Endothelial cell (in vitro differentiated cells): ENCODE results near the gene OR52W1. TPM values are rescaled to one million over a fixed set of nuclear protein-coding genes. Genes with fewer than 3 reads are reported as not detected.

Experiments
- DNase-seq: peaks from one replicate; pipeline ENCODE4 v3.0.0; 2021; ENCODE audit warnings: low spot score
- H3K27ac Mint-ChIP-seq: one replicate; pipeline ENCODE4 v1.8.0; 2021; ENCODE audit warnings: mixed read lengths, inconsistent platforms; ENCODE audit not compliant: unreplicated experiment
- H3K27me3 Mint-ChIP-seq: one replicate; pipeline ENCODE4 v1.8.0; 2021; ENCODE audit warnings: mild to moderate bottlenecking, moderate library complexity, mixed read lengths, inconsistent platforms; ENCODE audit not compliant: unreplicated experiment
- H3K36me3 Mint-ChIP-seq: one replicate; pipeline ENCODE4 v1.8.0; 2021; ENCODE audit warnings: mild to moderate bottlenecking, low read depth, mixed read lengths, inconsistent platforms; ENCODE audit not compliant: unreplicated experiment
- H3K4me1 Mint-ChIP-seq: one replicate; pipeline ENCODE4 v1.8.0; 2021; ENCODE audit warnings: mild to moderate bottlenecking, mixed read lengths, inconsistent platforms; ENCODE audit not compliant: unreplicated experiment
- H3K4me3 Mint-ChIP-seq: one replicate; pipeline ENCODE4 v1.8.0; 2021; ENCODE audit warnings: mild to moderate bottlenecking, mixed read lengths, inconsistent platforms; ENCODE audit not compliant: unreplicated experiment
- H3K9me3 Mint-ChIP-seq: one replicate; pipeline ENCODE4 v1.8.0; 2021; ENCODE audit warnings: mixed read lengths, inconsistent platforms; ENCODE audit not compliant: unreplicated experiment
- total RNA-seq: library from RNA; stranded (reverse); fragmentation: NEBNext Ultra II Directional; extraction: Animal tissue kit (Norgen Biotek cat#: 25700); gene quantifications from one replicate; pipeline ENCODE4 v1.2.1, GENCODE V29; 2021; ENCODE audit not compliant: unreplicated experiment
- TF ChIP-seq, protein P1 (sequence below): fragments of 200-600 bp; sonication (generic); IDR thresholded peaks from one replicate; pipeline ENCODE4 v1.5.0; 2021; ENCODE audit warnings: antibody characterized with exemption; ENCODE audit not compliant: unreplicated experiment

OR52W1 gene
- total RNA-seq, 1 donor from 2014 or later: not detected

DNA sequence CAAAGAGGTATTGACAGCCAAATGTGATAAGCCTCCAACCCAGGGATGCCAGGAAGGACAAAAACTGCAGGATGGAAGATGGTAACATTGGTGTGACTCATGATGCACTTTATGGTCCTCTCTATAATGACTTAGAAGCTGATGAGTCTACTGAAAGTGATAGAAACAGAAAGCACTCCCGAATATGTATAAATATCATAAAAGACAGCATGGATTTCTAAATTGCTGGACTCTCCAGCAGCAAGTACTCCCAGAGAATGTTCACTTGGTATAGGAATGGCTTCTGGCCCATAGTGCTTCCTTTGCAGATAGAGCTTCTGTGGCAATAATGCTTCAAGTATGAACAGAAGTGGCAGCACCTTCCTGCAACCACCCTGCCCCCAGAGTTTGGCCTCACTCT, 28.8 kb upstream of the OR52W1 start, which contains the start of gene OR52B2:
OR52B2 (minus strand) TSS at position 101 of the 400 bp plus-strand sequence; CDS start at position 101, 0 bp downstream.
- DNase-seq: no peak
- H3K4me1 Mint-ChIP-seq: peaks cover 8% of the 10 kb centered on the region
- TF ChIP-seq, protein P1, sequence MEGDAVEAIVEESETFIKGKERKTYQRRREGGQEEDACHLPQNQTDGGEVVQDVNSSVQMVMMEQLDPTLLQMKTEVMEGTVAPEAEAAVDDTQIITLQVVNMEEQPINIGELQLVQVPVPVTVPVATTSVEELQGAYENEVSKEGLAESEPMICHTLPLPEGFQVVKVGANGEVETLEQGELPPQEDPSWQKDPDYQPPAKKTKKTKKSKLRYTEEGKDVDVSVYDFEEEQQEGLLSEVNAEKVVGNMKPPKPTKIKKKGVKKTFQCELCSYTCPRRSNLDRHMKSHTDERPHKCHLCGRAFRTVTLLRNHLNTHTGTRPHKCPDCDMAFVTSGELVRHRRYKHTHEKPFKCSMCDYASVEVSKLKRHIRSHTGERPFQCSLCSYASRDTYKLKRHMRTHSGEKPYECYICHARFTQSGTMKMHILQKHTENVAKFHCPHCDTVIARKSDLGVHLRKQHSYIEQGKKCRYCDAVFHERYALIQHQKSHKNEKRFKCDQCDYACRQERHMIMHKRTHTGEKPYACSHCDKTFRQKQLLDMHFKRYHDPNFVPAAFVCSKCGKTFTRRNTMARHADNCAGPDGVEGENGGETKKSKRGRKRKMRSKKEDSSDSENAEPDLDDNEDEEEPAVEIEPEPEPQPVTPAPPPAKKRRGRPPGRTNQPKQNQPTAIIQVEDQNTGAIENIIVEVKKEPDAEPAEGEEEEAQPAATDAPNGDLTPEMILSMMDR: no peak

DNA sequence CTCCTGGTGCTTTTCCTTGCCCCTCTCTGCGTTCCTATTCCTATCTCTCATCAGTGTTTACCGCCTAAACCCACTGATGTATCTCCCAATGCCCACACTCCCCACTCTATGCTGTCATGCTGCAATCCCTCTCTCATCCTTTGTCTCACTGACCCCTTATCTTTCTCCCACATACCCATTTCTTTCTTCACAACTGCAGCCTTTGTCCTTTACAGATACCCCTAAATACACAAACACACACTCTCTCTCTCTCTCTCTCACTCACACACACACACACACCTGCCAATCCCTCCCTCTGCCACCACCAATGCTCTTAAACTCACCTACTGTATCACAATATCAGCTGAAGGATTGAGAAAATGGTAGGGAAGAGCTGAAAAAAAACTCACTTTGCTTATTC, 23.6 kb upstream of the OR52W1 start:
- Mint-ChIP-seq H3K27ac (no peak overlapping the region), H3K36me3 (peaks cover 3% of the 10 kb centered on the region), H3K4me1 (peaks cover 11% of the 10 kb centered on the region), H3K27me3 (no peaks in the 10 kb centered on the region), H3K4me3 (no peak overlapping the region), H3K9me3 (no peaks in the 10 kb centered on the region)
- DNase-seq: no peak
- TF ChIP-seq, protein P1: no peak

More for the DNA sequence above, 28.8 kb upstream of the OR52W1 start, which contains the start of gene OR52B2:
- Mint-ChIP-seq H3K36me3 (no peaks in the 10 kb centered on the region), H3K9me3 (no peaks in the 10 kb centered on the region), H3K27me3 (no peaks in the 10 kb centered on the region), H3K27ac (no peak within 1 kb of the TSS), H3K4me3 (no peak within 1 kb of the TSS)

DNA sequence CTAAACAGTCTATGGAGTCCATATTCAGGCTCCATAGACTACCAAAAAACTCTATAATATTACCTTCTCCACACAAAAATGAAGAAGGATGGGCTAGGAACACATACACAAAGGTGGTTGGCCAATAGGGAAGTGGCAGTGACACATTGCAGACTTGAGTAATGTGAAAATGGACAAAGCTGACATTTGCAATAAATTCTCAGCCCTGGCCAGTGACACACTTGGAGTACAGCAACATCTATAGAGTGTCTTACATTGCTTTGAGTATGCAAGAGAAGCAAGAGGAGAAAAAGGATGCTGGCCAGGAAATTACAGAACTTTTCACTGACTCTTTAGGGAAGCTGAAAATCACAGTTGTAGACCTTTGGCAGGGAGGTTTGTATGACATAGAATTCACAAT, 7.3 kb upstream of the OR52W1 start:
- H3K27me3 Mint-ChIP-seq: peaks cover 2% of the 10 kb centered on the region
- TF ChIP-seq, protein P1: no peak
- no peak for DNase-seq
- H3K27ac Mint-ChIP-seq: no peak overlapping the region
- H3K36me3 Mint-ChIP-seq: no peaks in the 10 kb centered on the region
- no peaks in the 10 kb centered on the region for H3K9me3 Mint-ChIP-seq
- no peaks in the 10 kb centered on the region for H3K4me1 Mint-ChIP-seq
- no peak overlapping the region for H3K4me3 Mint-ChIP-seq

- Mint-ChIP-seq H3K4me1 (no peaks in the 10 kb centered on the region), H3K36me3 (no peaks in the 10 kb centered on the region), H3K9me3 (no peaks in the 10 kb centered on the region), H3K27ac (no peak overlapping the region), H3K4me3 (no peak overlapping the region), H3K27me3 (peaks cover 2% of the 10 kb centered on the region)
- DNase-seq: no peak
- TF ChIP-seq, protein P1: no peak
Measured at GRCh38 chr11:6194065-6194581, 4.9 kb upstream of the OR52W1 start.

GRCh38 chr11:6196396-6196795, 2.6 kb upstream of the OR52W1 start:
- Mint-ChIP-seq H3K4me1 (no peaks in the 10 kb centered on the region), H3K9me3 (no peaks in the 10 kb centered on the region), H3K36me3 (no peaks in the 10 kb centered on the region), H3K27me3 (peaks cover 2% of the 10 kb centered on the region), H3K4me3 (no peak overlapping the region), H3K27ac (no peak overlapping the region)
- no peak for DNase-seq
- TF ChIP-seq, protein P1: no peak
